Vein endothelial cell (primary cell): ENCODE measurements around the gene CHSY1. TPM values are rescaled to one million over a fixed set of nuclear protein-coding genes. Genes with fewer than 3 reads are reported as not detected.

ENCODE experiments used
- total RNA-seq: library from RNA; depleted of rRNA; stranded (reverse); fragments of >200 nt; gene quantifications from 2 replicates; pipeline ENCODE4 v1.2.3, GENCODE V29; 2012

Gene CHSY1, protein sequence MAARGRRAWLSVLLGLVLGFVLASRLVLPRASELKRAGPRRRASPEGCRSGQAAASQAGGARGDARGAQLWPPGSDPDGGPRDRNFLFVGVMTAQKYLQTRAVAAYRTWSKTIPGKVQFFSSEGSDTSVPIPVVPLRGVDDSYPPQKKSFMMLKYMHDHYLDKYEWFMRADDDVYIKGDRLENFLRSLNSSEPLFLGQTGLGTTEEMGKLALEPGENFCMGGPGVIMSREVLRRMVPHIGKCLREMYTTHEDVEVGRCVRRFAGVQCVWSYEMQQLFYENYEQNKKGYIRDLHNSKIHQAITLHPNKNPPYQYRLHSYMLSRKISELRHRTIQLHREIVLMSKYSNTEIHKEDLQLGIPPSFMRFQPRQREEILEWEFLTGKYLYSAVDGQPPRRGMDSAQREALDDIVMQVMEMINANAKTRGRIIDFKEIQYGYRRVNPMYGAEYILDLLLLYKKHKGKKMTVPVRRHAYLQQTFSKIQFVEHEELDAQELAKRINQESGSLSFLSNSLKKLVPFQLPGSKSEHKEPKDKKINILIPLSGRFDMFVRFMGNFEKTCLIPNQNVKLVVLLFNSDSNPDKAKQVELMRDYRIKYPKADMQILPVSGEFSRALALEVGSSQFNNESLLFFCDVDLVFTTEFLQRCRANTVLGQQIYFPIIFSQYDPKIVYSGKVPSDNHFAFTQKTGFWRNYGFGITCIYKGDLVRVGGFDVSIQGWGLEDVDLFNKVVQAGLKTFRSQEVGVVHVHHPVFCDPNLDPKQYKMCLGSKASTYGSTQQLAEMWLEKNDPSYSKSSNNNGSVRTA
- total RNA-seq: 49.1 and 58.5 TPM in 2 replicates

DNA sequence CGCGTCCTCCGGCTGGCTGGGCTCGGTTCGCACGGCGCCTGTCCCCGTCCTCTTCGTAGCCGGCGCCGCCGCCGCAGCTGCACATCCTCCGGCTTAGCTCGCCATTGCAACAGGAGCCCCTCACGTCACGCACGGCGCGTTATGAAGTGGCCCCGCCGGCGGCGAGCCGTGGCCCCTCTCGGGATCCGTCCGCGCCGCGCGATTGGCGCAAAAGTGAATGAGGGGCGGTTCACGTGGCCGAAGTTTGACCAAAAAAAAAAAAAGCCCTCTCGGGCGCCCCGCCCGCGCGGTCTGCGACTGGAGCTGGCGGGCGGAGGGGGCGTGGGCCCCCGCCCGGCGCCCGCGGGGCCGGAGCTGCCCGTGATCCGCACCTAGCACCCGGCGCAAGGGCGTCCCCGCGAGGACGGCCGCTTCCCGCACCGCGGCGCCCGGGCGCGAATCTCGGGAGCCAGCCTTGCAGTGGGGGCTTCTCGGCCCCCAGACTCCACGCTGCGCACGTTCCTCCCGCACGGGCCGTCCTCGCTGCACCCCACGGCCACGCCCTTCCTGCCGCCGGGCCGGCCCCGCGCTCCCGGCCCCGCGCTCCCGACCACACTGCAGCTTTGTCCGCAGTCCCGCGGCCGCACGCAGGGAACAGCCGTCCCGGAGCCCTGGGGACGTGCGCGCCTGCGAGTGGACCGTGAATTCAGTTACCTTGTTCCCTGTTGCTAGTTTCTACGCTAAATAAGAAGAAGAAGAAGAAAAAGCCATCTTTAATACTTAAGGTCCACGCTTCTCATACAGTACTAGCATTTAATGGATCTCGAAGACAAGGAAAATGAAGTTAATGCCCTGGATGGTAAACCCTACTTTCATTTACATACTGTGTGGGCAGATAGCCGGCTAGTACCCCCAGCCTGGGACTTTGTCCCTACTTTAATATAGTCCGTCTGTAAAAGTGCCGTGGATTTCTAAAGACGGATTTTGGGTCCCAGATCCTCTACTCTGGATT is at the start of gene CHSY1:
Gene CHSY1, minus strand, starts transcription at position 219 of the 991 bp plus-strand sequence. CDS start 592 bp downstream, outside the sequence.

DNA sequence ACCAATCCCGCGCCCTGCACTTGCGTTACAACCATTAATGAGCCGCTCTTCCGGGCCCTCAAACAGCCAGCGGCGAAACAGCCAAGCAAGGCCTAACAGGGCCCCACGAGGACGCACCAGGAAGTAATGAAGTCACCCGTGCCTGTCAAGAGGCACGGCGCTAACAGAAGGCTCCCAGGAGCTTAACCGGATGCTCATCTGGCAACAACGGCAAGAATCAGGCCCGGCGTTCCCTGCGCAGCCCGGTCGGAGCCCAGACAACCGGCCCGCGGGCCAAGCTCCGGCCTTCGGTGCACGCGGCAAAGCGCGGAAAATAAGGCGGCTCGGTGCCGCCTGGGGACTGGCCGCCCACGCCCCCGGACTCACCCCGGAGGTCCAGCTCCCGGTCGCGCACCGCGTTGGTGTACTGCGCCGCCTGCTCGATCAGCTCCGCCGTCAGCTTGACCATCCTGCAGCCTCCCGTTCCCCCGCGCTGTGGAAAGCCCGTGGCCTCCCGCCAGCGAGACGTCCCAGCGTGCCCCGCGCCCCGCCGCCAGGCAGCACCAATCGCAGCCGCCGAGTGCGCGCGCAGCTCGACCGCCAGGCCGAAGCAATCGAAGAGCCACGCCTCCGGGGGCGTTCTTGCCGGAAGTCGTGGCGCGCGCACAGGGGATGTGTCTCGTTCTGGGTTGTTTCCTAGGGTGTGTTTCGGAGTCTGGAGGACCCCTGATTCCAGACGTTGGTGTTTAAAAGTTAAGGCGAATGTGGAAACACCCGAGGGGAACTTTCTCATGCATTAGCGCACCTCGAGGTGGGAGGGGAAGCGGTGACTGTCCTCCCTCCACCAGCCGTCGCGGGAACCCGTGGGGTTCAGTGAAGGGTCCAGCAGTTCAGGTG is 43.1 kb upstream of the CHSY1 start, which contains the start of gene SNRPA1:
Gene SNRPA1, minus strand, starts transcription at position 518 of the 876 bp plus-strand sequence. Its CDS starts 70 bp downstream, at position 448.

DNA sequence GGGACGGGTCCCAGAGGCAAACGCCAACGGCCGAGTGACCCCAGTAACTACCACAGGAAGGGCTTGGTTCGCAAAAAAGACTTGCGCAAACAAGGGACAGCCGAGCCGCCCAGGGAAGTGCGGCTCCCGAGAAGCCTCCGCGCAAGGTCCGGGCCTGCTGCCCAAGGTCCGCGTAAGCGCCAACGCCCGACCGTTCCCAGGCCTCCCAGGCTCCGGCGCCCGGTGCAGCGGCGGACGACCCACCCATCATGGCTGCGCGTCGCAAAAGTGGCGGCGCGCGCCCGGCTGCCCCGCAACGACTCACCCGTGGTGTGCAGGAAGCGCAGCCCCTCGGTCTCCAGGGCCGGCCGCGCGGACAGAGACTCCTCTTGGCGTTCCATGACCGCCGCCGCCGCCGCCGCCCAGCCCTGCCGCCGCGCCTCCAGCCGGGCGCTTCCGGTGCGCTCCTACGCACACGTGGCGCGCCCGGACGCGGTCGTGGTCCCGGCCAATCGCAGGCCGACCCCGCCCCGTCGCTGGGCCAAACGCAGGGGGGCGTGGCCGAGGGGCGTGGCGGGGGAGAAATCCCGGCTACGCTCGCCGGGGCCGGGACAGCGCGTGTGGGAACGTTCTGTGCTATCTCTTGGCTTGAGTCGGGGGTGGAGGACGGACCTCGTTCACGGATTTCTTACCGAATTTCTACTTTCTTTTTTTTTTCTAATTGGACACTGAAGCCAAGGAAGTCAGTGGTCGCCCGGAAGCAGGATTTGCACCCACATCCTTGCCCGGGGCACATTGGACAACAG is 25.4 kb upstream of the CHSY1 start, which contains the start of gene SELENOS:
Gene SELENOS, minus strand, starts transcription at position 448 of the 785 bp plus-strand sequence. Its CDS starts 68 bp downstream, at position 380.

Other genes starting within 250 kb of the CHSY1 start
- gene SELENOS, start 25.4 kb upstream of the CHSY1 start, total RNA-seq: 45.1 and 56.6 TPM in 2 replicates
- 13.4 and 22.6 TPM in 2 replicates for gene SNRPA1, start 43.2 kb upstream of the CHSY1 start, total RNA-seq
- 1.6 and 3.3 TPM in 2 replicates for gene PCSK6, start 237.7 kb upstream of the CHSY1 start, total RNA-seq